ENCODE results near the gene PDE3A.

DNA sequence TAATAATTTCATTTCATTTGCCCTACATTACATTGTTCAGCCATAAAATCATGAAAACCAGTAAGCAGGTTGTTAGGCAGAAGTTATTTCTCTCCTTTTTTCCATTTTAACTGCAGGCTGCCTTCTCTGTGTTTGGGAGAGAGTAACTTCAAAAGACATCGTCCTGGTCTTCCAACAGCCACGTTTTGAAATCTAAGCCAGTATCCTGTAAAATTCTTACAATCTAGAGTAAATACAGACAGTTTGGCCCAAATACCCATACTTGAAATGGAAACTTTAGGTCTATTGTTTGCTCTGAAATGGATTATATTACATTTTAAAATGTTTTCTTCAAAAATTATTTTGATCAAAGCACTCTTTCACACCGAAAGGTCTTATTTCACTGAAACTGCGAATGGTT, 260.7 kb downstream of the PDE3A start:
- TF ChIP-seq, protein P1, sequence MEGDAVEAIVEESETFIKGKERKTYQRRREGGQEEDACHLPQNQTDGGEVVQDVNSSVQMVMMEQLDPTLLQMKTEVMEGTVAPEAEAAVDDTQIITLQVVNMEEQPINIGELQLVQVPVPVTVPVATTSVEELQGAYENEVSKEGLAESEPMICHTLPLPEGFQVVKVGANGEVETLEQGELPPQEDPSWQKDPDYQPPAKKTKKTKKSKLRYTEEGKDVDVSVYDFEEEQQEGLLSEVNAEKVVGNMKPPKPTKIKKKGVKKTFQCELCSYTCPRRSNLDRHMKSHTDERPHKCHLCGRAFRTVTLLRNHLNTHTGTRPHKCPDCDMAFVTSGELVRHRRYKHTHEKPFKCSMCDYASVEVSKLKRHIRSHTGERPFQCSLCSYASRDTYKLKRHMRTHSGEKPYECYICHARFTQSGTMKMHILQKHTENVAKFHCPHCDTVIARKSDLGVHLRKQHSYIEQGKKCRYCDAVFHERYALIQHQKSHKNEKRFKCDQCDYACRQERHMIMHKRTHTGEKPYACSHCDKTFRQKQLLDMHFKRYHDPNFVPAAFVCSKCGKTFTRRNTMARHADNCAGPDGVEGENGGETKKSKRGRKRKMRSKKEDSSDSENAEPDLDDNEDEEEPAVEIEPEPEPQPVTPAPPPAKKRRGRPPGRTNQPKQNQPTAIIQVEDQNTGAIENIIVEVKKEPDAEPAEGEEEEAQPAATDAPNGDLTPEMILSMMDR (IDR thresholded peaks at IDR 0.05 in 4 of 5, conservative IDR thresholded peaks at IDR 0.05 in 1 of 5), result no peak
- TF ChIP-seq POLR2A (IDR thresholded peaks at IDR 0.05), result no peak

Measured in gastrocnemius medialis (tissue), 4 donors.